Epithelial cell of proximal tubule (primary cell): Measurements from ENCODE around the gene CDH23. TPM values are rescaled to one million over a fixed set of nuclear protein-coding genes. Genes with fewer than 3 reads are reported as not detected.

Experiments used
- DNase-seq: peaks from one replicate; pipeline ENCODE4 v3.0.0-alpha.2; 2011; ENCODE audit warnings: low read depth
- H3K4me3 ChIP-seq: 2 replicates; pipeline ENCODE4 v1.5.1; 2011; ENCODE audit warnings: low read depth, mild to moderate bottlenecking, low read length
- total RNA-seq: library from RNA; depleted of rRNA; stranded (reverse); fragments of >200 nt; gene quantifications from 2 replicates; pipeline ENCODE4 v1.2.3, GENCODE V29; 2015
- TF ChIP-seq, protein P1 (sequence below): conservative IDR thresholded peaks from 2 replicates; pipeline ENCODE4 v1.5.1; 2012; ENCODE audit warnings: low read depth, mild to moderate bottlenecking, low read length

Gene CDH23
- total RNA-seq, 1 donor from 2014 or later: under 0.01 TPM

DNA sequence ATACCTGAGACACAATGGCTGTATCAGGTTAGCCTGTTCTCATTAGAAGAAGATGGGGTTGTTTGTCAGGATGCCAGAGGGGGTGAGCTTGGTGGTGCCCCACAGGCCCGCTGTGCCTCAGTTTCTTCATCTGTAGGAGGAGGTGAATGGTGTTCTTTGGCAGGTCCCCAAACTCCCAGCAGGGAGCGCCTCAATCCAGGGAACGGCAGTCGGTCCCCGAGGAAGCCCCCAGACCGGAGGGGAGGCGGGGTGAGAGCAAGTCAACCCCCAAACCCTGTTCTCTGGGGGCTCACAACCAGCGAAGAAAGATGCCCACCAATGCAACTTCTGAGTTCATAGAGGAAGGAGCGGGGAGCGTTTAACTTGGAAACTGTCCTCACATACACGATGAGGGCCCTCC is 306.9 kb downstream of the CDH23 start:
- H3K4me3 ChIP-seq: no peak overlapping the region
- TF ChIP-seq, protein P1, sequence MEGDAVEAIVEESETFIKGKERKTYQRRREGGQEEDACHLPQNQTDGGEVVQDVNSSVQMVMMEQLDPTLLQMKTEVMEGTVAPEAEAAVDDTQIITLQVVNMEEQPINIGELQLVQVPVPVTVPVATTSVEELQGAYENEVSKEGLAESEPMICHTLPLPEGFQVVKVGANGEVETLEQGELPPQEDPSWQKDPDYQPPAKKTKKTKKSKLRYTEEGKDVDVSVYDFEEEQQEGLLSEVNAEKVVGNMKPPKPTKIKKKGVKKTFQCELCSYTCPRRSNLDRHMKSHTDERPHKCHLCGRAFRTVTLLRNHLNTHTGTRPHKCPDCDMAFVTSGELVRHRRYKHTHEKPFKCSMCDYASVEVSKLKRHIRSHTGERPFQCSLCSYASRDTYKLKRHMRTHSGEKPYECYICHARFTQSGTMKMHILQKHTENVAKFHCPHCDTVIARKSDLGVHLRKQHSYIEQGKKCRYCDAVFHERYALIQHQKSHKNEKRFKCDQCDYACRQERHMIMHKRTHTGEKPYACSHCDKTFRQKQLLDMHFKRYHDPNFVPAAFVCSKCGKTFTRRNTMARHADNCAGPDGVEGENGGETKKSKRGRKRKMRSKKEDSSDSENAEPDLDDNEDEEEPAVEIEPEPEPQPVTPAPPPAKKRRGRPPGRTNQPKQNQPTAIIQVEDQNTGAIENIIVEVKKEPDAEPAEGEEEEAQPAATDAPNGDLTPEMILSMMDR: no peak
- no peak for DNase-seq

- TF ChIP-seq, protein P1: no peak
- no peak overlapping the region for H3K4me3 ChIP-seq
These were observed 308.1 kb downstream of the CDH23 start for GRCh38 chr10:71704816-71705215.

GRCh38 chr10:71705582-71705981 is 308.9 kb downstream of the CDH23 start:
- TF ChIP-seq, protein P1: no peak
- H3K4me3 ChIP-seq: no peak overlapping the region
- DNase-seq: no peak

More at GRCh38 chr10:71704816-71705215, 308.1 kb downstream of the CDH23 start:
- no peak for DNase-seq

DNA sequence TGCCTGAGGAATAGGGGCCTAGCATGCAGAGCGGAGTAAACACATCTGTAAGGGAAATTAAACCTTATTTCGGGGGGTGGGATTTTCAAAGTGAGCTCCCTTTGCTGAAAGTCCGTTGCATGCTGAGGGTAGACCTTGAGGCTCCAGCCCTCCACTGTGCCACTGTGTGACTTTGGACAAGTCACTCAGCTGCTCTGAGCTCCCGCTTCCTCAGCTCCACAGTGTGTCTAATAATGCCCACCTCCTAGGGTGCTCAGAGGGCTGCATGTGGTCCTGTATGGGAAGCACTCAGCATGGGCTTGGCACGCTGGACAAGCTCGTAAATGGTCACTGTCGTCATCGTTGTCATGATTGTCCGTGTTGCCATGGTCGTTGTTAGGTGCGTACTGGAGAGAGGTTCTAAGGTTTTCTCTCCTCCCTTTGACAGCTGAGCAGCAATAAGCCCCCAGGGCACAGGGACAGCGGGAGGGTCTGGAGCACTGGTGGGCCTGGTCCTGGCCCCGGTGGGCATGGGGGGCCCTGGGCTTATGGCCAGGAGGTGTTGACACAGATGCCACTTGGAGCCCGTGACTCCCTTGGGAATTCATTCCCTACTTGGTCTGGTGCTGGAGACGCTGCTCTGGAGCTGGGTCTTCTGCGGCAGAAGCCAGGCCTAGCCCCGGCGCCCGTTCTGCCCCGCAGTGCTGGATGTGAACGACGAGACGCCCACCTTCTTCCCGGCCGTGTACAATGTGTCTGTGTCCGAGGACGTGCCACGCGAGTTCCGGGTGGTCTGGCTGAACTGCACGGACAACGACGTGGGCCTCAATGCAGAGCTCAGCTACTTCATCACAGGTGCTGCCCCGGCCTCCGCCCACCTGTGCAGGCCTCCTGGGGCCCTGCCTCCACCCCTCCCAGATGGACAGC is 309.7 kb downstream of the CDH23 start:
- TF ChIP-seq, protein P1: no peak
- no peak overlapping the region for H3K4me3 ChIP-seq
- DNase-seq: no peak

- no peak for DNase-seq
- TF ChIP-seq, protein P1: no peak
- no peak overlapping the region for H3K4me3 ChIP-seq
These were observed 310.6 kb downstream of the CDH23 start for GRCh38 chr10:71707240-71707789.

- TF ChIP-seq, protein P1: peak; percentile 80
- H3K4me3 ChIP-seq: no peak overlapping the region
- DNase-seq: no peak
These were observed 311.6 kb downstream of the CDH23 start for GRCh38 chr10:71708301-71708703.
